Right ventricle myocardium superior (tissue), 1 donor: Measurements from ENCODE around the gene LRRC37A3. TPM values are rescaled to one million over a fixed set of nuclear protein-coding genes. Genes with fewer than 3 reads are reported as not detected.
"Not testable (repeated sequence)": the region's sequence is repeated elsewhere in the genome, so short reads cannot be mapped to it uniquely, and the experiment has no call there.

ENCODE experiments used
- ATAC-seq: fragments of 200-7000 bp; cut with Tn5 transposase; one replicate; pipeline ENCODE4 v1.9.1; 2020; ENCODE audit warnings: mild to moderate bottlenecking; ENCODE audit not compliant: poor library complexity
- DNase-seq: peaks from one replicate; pipeline ENCODE4 v3.0.0-alpha.2; 2020
- intact Hi-C: fragments of 100-400 bp; cut with DNase I; formaldehyde crosslinking; loops from one replicate; pipeline ENCODE4 v1.11.2; 2022
- total RNA-seq: library from RNA; stranded (reverse); fragmentation: NEBNext Ultra II Directional; extraction: Animal tissue kit (Norgen Biotek cat#: 25700); gene quantifications from one replicate; pipeline ENCODE4 v1.2.1, GENCODE V29; 2021
- donor health status: DM: no; HTN: yes; CAD: no; lungs with severe emphysema.

The LRRC37A3 gene
- total RNA-seq, 1 donor from 2014 or later, result 2.2 TPM

DNA sequence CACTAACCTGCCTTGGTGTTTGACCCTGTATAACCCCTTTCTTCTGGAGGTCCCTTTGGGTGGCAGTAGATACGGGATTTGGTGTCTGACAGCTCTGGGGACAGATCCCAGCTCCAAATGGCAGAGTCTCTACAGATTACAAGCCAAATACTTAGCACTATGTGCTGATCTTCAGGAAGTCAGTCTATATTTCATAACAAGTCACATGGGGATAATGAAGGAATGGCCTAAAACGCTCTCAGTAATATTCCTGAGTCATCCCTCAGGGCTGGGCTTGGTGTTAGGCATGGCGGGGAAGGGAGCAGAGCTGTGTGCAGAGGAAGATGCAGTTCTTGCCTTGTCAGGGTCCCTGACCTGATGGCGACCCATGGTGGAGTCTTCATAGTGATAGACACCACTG, 72.4 kb downstream of the LRRC37A3 start:
- intact Hi-C loops, DNase-seq: not testable (repeated sequence)
- peak; percentile 92 for ATAC-seq

DNA sequence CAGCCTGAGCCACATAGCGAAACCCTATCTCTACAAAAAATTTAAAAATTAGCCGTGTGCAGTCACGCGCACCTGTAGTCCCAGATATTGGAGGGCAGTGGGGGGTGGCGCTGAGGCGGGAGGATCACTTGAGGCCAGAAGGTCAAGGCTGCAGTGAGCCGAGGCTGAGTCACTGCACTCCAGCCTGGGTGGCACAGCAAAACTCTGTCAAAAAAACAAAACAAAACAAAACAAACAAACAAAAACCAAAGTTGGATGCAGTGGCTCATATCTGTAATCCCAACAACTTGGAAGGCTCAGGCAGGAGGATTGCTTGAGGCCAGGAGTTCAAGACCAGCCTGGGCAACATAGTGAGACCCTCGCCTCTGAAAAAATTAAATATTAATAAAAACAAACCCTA, 75.4 kb downstream of the LRRC37A3 start:
- intact Hi-C loops, result not testable (repeated sequence)

GRCh38 chr17:64842900-64843299, 76.4 kb downstream of the LRRC37A3 start:
- ATAC-seq, DNase-seq, intact Hi-C loops: not testable (repeated sequence)

More for the DNA sequence above, 75.4 kb downstream of the LRRC37A3 start:
- not testable (repeated sequence) for DNase-seq, ATAC-seq

GRCh38 chr17:64840960-64841359, 78.3 kb downstream of the LRRC37A3 start:
- DNase-seq, intact Hi-C loops, ATAC-seq: not testable (repeated sequence)

- intact Hi-C loops, DNase-seq, ATAC-seq: not testable (repeated sequence)
These were observed 80.8 kb downstream of the LRRC37A3 start for GRCh38 chr17:64838513-64838912.

DNA sequence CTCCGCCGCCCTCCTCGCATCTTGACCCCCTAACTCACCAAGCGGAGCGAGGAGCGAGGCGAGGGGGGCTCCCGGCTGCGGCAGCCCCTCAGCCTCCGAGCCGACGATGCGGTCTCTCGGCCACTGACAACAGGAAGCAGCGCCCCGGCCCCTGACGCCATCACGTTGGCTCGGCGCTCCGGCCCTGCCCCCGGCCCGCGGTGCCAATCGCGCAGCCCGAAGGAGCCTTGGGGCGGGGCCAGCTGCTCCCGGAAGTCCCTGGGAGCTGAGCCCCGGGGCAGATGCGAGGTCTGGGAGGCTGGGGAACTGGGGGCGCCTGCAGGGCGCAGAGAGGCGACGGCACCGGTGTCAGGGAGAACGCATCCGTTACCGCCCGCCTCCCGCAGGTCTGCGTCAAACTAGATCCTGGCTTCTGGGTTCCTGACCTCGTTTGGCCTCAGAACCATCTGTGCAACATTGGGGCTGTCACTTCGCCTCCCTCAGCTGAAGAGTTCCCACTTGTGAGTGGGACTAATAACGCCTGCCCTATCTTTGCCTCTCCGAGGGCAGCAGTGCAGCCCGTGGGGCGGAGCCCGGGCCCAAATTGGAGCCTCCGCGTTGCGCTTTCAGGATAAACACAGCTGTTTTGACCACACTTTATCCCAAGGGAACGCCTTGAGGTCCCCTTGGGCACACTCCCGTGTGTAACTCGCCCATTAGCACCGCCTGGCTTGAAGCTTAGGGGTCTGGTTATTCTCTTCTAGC, 82.1 kb downstream of the LRRC37A3 start:
- intact Hi-C loops, result not testable (repeated sequence)
- peak; percentile 98 for ATAC-seq

DNA sequence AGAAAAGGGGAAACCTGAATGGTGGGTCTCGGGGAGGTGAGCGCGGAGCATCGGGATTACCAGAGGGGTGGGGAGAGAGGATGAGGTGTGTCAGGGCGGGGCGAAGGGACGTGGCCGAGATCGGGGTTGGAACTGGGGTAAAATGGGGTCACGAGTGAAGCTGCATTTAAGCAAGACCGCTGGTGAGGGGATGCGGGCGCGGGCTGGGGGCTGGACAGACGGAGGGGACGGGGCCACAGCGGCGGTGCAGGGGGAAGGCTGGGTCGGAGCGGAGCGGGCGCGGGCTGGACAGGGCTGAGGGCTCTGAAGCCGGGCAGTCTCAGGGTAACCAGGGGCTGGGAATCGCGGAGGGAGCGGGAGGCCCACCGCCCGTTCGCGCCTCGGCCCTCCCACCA, 82.7 kb downstream of the LRRC37A3 start:
- peak; percentile 44 for ATAC-seq
- not testable (repeated sequence) for DNase-seq

More for the DNA sequence above, 82.1 kb downstream of the LRRC37A3 start:
- peak; percentile 94 for DNase-seq

GRCh38 chr17:64834060-64834459, 85.2 kb downstream of the LRRC37A3 start:
- intact Hi-C loops, ATAC-seq: not testable (repeated sequence)
- DNase-seq, result peak; percentile 59

More for the DNA sequence above, 82.7 kb downstream of the LRRC37A3 start:
- intact Hi-C loops, result not testable (repeated sequence)

- ATAC-seq, DNase-seq, intact Hi-C loops: not testable (repeated sequence)
These were observed 88.6 kb downstream of the LRRC37A3 start for GRCh38 chr17:64830631-64831040.

- ATAC-seq, intact Hi-C loops, DNase-seq: not testable (repeated sequence)
These were observed 89.3 kb downstream of the LRRC37A3 start for GRCh38 chr17:64829824-64830630.

DNA sequence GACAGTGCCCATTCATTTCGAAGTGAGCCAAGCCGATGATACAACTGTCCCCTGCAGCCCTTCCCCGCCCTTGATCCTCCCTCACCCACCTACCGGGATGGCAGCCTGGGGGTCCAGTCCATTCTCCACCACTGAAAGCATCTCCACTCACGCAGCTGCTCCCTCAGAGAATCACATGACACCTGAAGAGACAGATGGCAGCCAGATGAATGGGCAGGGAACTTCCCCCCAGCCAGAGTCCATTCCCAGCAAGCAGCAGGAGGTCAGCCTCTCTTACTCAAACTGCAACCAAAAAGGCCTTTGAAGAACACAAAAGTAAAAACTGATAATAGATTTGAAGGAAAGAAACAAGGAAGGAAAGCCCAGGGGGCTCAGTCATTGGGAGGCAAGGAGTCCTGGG, 90.2 kb downstream of the LRRC37A3 start:
- intact Hi-C loops, ATAC-seq, DNase-seq: not testable (repeated sequence)

GRCh38 chr17:64818904-64819303, 100.4 kb downstream of the LRRC37A3 start:
- DNase-seq, intact Hi-C loops, ATAC-seq: not testable (repeated sequence)

GRCh38 chr17:64815833-64816198, 103.5 kb downstream of the LRRC37A3 start:
- intact Hi-C loops, ATAC-seq, DNase-seq: not testable (repeated sequence)

DNA sequence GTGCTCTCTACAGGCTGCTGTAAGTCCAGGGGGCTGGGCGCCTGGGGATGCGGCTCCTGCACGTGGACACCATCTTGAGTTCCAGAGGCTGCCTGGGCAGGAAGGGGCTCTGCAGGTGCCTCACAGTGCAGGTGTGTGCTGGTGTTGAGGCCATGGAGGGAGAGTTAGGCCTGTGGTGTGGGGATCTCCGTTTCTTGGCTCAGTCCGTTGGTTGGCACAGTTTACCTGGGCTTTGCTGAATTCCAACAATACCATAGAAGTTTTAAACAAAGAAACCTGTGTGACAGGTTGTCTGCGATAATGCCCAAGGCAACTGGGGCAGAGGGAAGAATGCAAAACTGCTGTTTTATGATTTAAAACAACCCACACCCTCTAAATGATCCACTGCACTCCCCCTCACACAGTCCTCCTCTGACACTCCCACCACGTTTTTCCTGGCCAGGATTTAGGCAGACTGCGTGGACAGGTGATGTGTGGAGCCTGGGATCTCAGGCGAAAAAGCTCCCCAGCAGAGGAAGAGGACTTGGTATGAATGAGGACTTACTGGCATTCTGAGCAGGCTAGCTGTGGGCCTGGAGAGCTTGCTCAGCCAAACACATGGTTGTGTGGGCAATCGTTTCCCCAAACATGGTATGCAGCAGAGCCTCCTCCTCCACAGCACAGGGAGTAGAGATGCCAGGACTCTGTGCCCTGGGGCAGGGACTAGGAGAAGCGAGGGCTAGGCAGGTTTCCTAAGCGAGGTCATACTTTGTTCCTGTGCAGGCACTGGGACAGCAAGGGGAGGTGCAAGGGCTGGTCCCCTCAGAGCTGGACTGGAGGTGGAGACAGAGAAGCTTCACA, 104.1 kb downstream of the LRRC37A3 start:
- ATAC-seq, DNase-seq, intact Hi-C loops: not testable (repeated sequence)

DNA sequence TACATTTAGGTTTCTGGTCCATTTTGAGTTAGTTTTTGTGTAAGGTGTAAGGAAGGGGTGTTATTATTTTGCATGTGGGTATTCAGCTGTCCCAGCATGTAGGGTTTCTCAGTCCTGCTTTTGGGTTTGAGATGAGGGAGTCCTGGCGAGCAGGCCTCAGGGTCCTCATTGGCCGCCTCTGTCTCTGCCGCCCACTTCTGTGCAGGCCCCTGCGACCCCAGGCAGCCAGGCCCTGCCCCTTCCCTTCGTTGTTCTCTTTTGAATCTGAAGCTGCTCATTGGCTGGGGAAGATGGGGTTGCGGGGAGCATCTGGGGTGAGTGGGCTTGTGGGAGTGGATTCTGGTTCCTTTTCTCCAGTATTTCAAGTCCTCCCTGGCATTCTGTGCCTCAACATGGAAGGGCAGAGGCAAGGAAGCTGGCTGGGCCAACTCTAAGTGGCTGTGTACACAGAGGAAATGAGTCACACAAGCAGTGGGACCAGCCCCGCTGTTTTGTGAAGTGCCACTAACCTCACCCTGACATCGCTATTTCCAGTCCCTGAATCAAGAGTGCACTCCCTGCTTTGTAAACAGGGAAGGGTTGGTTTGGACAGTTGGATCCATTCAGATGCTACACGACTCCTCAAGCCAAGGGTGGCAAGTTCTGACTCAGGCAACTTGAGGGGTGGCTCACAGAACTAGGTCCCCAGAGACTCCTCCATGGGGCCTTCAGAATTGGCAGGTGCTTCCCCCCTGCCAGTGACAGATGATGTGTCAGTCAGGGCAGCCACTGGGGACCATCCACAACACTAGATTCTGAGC, 110.9 kb downstream of the LRRC37A3 start:
- ATAC-seq, result peak; percentile 87
- intact Hi-C loops, result not testable (repeated sequence)
- peak; percentile 59 for DNase-seq
